BJ (cell line): ENCODE data around the gene CECR2. TPM values are rescaled to one million over a fixed set of nuclear protein-coding genes. Genes with fewer than 3 reads are reported as not detected.

Source experiments
- CTCF ChIA-PET: fragments of 350-600 bp; formaldehyde crosslinking; extraction: SDS; loops from one replicate; lab custom pipeline; 2021; ENCODE audit warnings: antibody characterized with exemption, inconsistent platforms; lab: Yijun Ruan, JAX
- POLR2A ChIA-PET: fragments of 300-600 bp; sonication (Branson Sonifier 250); formaldehyde crosslinking; extraction: SDS; loops from one replicate; lab custom pipeline; 2021; ENCODE audit warnings: antibody characterized with exemption; lab: Charles Lee
- DNase-seq: peaks from one replicate; pipeline ENCODE4 v3.0.0-alpha.2; 2011; ENCODE audit warnings: low read depth
- H3K27me3 ChIP-seq: 2 replicates; pipeline ENCODE4 v1.6.0; 2011; ENCODE audit warnings: low read length; ENCODE audit not compliant: control insufficient read depth, insufficient read depth
- H3K36me3 ChIP-seq: 2 replicates; pipeline ENCODE4 v1.5.1; 2011; ENCODE audit warnings: low read length; ENCODE audit not compliant: control insufficient read depth, insufficient read depth
- H3K4me3 ChIP-seq: 2 replicates; pipeline ENCODE4 v1.5.1; 2011; ENCODE audit warnings: low read depth, mild to moderate bottlenecking, control low read depth, low read length
- polyA minus RNA-seq: library from RNA; depleted of rRNA, polyadenylated mRNA; stranded (reverse); fragments of >200 nt; gene quantifications from 2 replicates; pipeline ENCODE4 v1.2.3, GENCODE V29; 2011; rRNA and poly(A)+ RNA removed
- polyA plus RNA-seq: library from polyadenylated mRNA; depleted of rRNA; stranded (reverse); fragments of >200 nt; gene quantifications from 2 replicates; pipeline ENCODE4 v1.2.3, GENCODE V29; 2011; rRNA removed
- TF ChIP-seq, protein P1 (sequence below): IDR thresholded peaks from 2 replicates; pipeline ENCODE4 v1.5.1; 2011; ENCODE audit warnings: low read depth, mild to moderate bottlenecking, control low read depth, inconsistent platforms, low read length, moderate library complexity; ENCODE audit not compliant: insufficient read depth

Gene CECR2
- polyA plus RNA-seq = not detected in 2 replicates
- 0.09 TPM in 1 of 2 replicates, not detected in the other for polyA minus RNA-seq

DNA sequence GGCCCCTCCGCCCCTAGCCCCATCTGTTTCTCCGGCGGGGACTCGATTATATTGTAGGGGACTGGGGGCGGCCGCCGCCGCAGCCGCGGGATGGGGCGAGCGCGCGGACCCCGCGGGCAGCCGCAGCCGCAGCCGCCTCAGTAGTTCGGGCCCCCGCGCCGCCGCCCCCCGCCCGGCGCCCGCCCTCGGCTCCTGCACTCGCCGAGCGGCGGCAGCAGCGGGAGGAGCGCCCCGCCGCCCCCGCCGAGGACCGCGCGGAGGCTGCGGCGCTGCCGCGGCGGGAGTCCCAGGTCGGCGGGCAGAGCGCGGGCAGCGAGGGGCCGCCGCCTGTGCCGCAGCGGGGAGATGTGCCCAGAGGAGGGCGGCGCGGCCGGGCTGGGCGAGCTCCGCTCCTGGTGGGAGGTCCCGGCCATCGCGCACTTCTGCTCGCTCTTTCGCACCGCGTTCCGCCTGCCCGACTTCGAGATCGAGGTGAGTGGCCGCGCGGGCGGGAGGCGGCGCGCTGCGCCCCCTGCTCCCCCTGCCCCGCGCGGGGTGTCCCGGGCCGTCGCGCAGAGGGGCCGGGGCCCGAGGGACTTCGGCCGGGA lies at the start of gene CECR2:
Gene CECR2, plus strand, starts transcription at position 22 of the 587 bp plus-strand sequence. Its CDS starts 324 bp downstream, at position 346.
- H3K27me3 ChIP-seq = peaks cover 15% of the 10 kb centered on the region
- DNase-seq = no peak
- ChIA-PET CTCF (no interaction called here), POLR2A (no interaction called here)
- TF ChIP-seq, protein P1, sequence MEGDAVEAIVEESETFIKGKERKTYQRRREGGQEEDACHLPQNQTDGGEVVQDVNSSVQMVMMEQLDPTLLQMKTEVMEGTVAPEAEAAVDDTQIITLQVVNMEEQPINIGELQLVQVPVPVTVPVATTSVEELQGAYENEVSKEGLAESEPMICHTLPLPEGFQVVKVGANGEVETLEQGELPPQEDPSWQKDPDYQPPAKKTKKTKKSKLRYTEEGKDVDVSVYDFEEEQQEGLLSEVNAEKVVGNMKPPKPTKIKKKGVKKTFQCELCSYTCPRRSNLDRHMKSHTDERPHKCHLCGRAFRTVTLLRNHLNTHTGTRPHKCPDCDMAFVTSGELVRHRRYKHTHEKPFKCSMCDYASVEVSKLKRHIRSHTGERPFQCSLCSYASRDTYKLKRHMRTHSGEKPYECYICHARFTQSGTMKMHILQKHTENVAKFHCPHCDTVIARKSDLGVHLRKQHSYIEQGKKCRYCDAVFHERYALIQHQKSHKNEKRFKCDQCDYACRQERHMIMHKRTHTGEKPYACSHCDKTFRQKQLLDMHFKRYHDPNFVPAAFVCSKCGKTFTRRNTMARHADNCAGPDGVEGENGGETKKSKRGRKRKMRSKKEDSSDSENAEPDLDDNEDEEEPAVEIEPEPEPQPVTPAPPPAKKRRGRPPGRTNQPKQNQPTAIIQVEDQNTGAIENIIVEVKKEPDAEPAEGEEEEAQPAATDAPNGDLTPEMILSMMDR = no peak
- H3K4me3 ChIP-seq = no peak within 1 kb of the TSS
- H3K36me3 ChIP-seq = no peaks in the 10 kb centered on the region

DNA sequence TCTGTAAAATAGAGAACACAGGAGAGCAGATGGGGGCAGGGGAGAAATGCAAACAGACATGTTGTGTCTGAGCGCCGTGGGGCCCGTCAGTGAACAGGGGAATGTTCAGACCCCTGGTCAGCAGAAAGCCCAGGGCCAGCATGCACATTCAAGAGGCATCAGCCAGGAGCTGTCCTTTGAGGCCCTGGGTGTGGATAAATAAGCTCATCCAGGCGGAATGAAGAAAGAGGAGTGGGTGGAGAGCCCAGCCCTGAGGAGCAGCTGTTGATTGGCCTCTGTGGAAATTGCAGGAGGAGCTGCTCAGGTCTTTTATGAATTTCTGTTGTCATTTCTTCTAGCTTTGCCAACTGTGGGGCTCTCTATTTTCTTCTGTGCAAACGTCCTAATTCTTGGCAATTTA lies 49.7 kb upstream of the CECR2 start:
- DNase-seq = no peak
- no peaks in the 10 kb centered on the region for H3K27me3 ChIP-seq
- CTCF ChIA-PET = no interaction called here
- no peaks in the 10 kb centered on the region for H3K36me3 ChIP-seq
- POLR2A ChIA-PET = no interaction called here
- H3K4me3 ChIP-seq = no peak overlapping the region
- TF ChIP-seq, protein P1 = no peak

DNA sequence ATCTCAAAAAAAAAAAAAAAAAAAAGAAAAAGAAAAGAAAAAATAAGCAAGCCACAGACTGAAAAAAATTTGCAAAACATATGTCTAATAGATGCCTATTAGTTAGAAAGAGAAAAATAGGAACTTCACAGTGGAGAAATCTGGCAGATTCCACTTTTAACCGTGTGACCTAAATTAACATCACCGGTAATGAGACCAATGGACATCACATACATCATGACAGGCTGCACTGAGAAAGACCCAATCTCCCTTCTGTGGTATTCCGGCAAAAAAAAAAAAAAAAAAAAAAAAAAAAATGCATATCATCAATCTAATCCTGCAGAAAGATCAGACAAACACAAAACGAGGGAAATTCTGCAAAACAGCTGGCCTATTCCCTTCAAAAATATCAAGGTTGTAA lies 46.7 kb upstream of the CECR2 start:
- ChIA-PET POLR2A (no interaction called here), CTCF (no interaction called here)
- TF ChIP-seq, protein P1 = no peak
- no peak for DNase-seq
- Histone ChIP-seq H3K27me3 (no peaks in the 10 kb centered on the region), H3K36me3 (no peaks in the 10 kb centered on the region), H3K4me3 (no peak overlapping the region)

DNA sequence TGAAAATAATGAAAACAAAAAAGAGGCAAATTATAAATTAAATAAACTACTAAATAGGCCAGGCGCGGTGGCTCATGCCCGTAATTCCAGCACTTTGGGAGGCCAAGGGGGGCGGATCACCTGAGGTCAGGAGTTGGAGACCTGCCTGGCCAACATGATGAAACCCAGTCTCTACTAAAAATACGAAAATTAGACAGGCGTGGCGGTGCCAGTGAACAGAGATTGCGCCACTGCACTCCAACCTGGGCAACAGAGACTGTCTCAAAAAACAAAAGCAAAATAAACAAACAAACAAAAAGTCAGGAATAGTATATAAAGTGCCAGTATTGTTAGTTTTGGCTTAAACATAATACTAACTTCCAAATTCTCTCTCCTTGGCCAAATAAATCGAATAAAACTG lies 37.6 kb upstream of the CECR2 start:
- Histone ChIP-seq H3K4me3 (no peak overlapping the region), H3K27me3 (no peaks in the 10 kb centered on the region), H3K36me3 (no peaks in the 10 kb centered on the region)
- TF ChIP-seq, protein P1 = no peak
- ChIA-PET CTCF (no interaction called here), POLR2A (no interaction called here)
- DNase-seq = no peak

DNA sequence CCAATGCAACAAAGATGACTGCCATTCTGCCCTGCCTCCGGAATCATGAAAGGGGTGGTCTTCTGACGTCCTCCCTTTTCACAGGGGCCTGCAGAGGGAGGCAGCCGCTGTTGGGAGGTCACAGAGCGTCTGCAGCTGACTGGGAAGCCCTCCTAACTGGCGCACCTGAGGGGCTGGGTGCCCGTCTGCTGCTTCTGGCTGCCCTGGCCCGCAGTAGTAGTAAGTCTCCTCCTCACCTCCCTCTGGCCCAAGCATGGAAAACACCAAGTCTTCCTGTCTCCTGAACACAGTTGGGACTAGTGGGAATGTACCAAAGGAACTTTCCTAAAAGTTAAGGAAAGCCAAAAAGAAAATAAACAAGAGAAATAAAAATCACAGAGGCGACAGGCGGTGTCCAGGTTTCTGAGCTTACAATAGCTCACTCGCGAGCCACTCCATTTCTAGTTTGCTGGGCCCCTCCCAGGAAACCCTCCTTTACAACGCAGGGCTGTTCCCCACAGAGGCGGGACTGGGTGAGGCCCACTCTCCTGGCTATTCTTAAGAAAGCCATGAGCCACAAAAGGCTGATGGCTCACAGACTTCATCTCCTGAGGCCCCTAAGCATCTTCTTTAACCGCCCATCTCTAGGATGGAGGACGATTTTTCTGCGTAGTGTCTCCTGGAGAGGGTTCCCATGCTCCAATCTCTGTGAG lies 37.0 kb upstream of the CECR2 start:
- no peak for DNase-seq
- Histone ChIP-seq H3K36me3 (no peaks in the 10 kb centered on the region), H3K4me3 (no peak overlapping the region), H3K27me3 (no peaks in the 10 kb centered on the region)
- CTCF ChIA-PET = interaction anchor here (1.0 kb wide), 1 partner anchor 15 kb away, joined by 3 read pairs; no protein-coding TSS in a partner anchor
- TF ChIP-seq, protein P1 = no peak
- POLR2A ChIA-PET = no interaction called here
